ENCODE data around the gene KIF21B. TPM values are rescaled to one million over a fixed set of nuclear protein-coding genes. Genes with fewer than 3 reads are reported as not detected.

KIF21B gene
- polyA plus RNA-seq, 4 donors: 1.7 to 3.2 (median 2.7) TPM

DNA sequence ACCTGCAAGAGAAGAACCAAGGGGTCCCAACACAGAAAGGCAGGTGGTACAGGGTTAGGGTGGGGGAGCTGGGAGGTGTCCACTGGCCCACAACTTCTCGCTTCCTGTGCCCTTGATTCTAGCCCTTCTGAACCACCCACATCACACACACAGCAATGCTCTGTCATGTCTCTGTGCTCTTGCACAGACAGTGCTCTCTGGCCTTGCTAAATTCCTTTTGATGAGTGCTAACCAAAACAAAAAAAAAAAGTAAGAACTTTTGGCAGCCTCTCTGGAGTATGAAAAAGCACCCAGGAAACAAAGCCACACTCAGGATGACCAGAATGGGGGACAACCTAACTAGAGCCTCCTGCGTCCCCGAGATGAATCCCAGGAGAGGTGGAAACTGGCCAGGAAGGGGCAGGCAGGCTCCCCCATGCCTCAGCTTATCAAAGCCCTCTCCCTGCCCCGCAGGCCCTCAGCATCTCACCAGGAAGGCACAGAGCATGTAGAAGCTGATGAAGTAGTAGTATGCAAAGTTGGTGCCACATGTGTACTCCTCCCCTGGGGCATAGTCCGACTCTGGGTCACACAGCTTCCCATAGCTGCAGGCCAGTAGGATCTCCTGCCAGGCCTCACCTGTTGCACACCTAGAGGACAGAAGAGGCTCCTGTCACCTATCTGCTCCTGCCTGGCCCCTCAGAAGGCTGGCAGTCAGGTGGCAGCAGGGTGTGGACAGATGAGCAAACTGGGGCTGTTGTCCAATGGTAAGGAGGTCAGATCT is 27.2 kb upstream of the KIF21B start:
- no peak for DNase-seq (ENCODE audit: low read depth in 4 of 4, low spot score in 2 of 4)

DNA sequence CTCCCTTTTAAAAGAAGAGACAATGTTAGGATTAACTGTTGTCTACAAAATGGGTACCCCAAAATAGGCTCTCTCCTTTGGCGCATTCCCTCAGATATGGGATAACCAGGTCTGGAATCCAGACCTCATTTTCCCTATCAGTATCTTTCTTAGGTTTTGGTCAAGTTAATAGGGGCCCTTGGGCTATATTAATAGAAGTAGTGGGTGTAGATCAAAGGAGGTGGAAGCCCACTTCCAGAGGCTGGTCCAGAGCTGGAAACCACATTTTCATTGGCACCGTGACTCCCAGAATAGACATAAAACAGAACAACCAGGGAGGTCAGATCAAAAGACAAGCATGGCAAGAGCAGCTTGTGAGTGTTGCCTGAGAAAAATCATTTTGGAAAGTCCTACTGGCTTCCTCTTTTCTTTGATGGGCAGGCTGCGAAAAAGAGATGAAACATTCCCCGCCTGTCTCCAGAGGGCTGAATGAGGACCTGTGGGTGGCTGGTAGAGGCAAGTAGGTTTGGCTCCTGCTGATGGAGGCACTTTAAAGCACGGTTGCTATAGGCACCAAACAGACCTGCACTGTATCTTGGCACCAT is 25.8 kb upstream of the KIF21B start:
- no peak for DNase-seq (ENCODE audit: low read depth in 4 of 4, low spot score in 2 of 4)

DNA sequence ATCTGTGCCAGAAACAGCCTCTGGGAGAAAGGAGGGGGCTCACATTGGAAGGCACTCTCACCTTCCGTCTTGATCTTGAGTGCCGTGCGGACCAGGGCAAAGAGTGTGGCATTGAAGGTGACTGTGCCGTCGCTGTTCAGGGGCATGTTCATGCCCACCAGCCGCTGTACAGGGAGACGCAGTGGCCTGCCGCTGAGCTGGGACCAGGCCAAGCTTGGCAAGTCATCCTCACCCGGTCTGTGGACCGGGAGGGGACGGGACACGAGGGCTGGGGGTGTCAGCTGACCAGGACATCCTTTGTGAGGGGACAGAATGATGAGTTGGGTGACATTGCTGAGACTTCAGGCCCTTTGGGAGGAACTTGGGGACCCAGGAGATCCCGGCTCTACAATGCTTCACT is 25.0 kb upstream of the KIF21B start:
- no peak for DNase-seq (ENCODE audit: low read depth in 4 of 4, low spot score in 2 of 4)

DNA sequence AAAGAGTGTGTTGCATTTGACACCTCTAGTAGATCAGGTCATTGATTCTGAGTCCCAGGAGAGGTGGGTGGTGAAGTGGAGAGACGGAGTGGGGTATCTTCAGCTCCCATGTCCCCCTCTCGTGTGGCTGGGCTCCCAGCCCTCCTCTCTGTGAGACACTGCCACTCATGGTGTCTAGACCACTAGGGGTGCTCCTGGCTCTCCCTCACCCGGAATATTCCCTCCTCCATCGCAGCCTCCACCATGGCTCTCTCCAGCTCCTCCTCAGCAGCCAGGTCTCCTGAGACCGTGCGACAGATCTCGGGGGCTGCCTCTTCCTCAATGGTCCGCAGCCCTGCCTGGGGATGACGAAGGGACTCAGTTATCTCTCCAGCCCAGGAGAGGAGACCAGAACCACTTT is 20.6 kb upstream of the KIF21B start:
- no peak for DNase-seq (ENCODE audit: low read depth in 4 of 4, low spot score in 2 of 4)

DNA sequence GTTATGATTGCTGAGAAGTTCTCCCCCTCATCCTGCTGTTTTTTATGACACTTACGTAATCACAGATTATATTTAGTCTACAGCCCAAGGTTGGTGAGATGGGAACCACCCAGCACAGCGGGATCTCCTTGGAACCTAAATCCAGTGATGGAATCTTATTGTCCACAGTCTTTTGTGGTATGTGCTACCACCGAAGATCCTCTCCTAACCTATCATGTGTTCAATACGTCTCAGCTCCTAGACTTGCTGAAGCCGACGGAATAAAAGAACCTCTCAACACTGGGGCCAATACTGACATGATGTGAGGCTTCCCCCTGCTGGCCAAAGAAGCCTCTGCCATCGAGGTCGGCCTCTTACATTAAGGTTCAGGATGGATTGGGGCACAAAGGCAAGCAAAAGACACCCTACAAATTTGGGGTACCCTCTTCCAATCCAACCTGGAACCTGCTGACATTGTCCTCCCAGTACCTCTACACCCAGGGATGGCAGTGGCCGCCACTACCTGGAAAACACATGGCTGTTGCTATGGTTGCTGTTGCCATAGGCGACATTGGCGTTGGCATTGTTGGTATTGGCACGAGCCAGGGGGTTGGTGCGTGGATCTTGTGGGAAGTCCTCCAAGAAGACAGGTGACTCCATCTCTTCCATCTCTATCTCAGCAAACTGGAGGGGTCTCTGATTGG is 19.4 kb upstream of the KIF21B start:
- peak in 2 of 4 donors; percentile 54 to 59 for DNase-seq (ENCODE audit: low read depth in 4 of 4, low spot score in 2 of 4)

DNA sequence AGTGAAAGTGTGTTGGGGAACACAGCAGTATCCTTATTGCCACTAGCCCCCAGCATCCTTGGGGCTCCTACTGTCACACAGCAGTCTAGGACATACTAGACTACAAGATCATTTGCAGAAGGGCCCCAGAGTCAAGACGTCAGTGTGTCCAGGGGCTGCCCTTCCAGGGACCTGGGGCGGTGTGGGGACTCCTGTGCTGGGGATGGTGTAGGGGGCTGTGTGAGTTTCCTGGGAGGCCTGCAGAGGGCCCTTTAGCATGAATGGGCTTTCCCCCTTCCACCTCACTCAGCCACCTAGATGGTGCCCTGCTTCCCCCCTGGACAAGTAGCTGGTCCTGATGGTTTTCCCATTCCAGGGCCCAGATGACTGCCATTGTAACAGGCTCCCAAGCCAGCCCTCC is 17.5 kb upstream of the KIF21B start:
- DNase-seq (ENCODE audit: low read depth in 4 of 4, low spot score in 2 of 4): no peak

DNA sequence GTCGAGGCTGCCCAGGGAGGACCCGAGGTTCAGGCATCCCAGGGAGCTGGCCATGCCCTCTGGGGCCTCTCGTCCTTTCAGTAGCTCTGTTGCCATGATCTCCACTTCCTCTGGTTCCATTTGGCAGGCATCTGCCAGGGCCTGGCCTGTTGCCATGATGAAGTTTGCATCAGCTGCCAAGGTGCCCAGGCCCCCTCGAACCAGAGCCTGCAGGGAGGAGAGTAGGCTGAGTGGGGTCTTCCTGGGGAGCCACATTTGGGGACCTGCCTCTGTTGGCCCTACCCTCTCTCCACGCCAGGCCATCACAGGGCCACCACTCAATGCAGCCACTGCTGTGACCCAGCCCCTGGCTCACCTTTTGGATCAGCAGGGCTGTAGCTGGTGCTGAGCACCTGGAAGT is 16.4 kb upstream of the KIF21B start:
- DNase-seq (ENCODE audit: low read depth in 4 of 4, low spot score in 2 of 4): no peak

DNA sequence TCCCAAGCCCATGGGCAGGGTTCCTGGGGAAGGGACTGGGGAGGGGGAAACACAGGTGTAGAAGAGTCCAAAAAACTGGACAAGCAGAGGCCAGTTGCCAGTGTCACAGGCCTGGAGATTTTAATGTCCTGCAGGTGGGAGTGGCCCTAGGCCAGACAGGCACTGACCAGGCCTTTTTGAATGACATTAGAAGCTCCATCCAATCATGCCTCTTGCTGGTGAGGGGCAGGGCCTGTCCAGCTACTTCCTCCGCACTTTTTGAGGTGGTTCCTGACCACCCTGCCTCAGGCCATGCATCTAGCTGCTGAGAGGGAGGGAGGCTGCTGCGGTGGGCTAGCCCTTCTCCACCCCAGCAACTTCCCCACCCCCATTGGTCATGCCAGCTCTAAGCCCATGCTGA is 15.9 kb upstream of the KIF21B start:
- DNase-seq (ENCODE audit: low read depth in 4 of 4, low spot score in 2 of 4): no peak

DNA sequence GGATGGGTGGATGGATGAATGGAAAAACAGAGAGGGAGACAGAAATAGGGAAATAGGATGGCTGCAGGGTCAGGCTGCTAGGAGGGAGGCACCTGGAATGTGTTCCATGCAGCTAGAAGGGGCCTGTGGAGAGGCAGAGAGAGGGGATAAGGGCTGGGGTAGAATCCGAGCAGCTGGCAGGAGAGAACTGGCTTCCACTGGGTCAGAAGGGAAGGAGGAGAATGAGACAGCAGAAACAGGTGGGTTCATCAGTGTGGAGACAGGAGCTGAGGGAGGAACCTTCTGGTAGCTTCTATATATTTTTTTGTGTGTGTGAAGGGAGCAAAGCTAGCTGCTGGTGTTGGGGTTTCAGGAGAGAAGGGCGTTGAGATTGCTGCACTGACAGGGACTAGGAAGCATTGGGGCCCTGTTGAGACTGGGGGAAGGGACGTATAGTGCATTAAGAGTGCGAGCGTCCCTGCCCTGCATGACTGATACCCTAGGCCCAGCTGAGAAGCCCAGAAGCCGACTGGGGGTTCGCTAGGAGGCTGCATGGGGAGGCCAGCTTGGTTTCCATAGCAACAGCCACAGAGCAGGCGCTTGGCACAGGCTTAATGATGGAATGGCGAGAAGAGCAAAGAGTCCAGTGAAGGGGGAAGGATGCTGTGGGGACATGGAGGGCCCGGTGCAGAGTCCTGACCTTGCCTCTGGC is 14.8 kb upstream of the KIF21B start:
- DNase-seq (ENCODE audit: low read depth in 4 of 4, low spot score in 2 of 4): no peak

DNA sequence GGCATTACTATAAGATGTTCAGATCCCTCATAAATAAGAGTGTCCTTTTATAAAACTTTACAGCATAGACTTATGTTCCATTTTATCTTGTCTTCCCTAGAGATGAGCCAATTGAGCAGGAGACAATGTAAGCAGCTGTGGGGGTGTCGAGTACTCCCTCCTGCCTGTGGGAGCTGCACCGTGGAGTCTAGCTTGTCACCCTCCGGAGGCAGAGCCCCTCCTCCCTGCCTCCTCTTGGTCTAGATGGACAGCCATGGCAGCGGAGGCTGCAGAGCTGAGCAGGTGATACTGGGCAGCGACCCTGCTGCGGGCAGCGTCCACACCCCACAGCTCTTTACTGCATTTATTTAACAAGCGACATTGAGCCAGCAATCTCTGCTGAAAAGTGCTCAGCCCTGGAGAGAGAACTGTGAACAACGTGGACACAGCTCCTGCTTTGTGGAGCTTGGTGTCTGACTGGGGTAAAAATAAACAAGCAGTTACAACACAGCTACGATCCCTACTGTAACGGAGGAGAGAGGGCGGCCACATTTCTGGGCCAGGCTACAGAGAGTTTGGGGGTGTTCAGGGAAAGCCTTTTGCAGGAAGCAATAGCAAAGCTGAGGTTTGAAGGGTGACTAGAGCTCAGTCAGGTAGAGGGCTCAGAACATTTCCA is 12.8 kb upstream of the KIF21B start:
- DNase-seq (ENCODE audit: low read depth in 4 of 4, low spot score in 2 of 4): no peak

DNA sequence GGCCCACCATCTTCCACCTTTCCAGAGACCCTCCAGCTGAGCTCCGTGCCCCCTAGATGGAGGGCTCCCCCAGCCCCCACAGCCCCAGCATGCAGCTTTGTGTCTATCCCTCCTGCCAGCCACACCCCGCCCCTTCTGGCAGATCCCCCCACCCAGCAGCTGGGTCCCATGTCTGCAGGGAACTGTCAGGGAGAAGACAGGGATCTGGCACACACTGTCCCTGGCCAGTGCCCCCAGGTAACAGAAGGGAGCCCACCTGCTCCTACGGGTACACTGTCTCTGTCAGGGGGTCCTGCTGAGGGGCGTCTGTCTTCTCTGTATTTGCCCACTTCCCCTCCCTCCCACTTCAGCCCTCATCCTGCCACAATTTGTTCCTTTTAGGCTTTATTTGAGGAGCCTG is 11.2 kb upstream of the KIF21B start:
- DNase-seq (ENCODE audit: low read depth in 4 of 4, low spot score in 2 of 4): no peak

DNA sequence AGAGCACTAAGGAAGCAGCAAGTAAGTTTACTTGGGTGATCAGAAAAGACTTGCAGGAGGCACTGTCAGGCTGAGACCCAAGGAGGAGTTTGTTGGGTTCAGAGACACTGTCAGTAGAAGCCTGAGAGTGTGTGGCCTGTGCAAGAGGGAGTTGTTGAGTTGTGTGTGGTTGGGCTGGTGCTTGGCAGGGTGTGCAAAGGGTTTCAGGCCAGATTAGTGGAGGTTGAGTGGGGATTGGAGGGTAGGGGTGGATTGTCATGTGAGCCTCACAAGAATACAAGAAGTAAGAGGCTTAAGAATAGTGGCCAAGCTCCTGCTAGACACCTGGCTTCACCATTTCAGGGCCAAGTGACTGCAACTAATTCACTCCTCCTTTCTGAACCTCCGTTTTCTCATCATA is 8.9 kb upstream of the KIF21B start:
- DNase-seq (ENCODE audit: low read depth in 4 of 4, low spot score in 2 of 4): no peak

DNA sequence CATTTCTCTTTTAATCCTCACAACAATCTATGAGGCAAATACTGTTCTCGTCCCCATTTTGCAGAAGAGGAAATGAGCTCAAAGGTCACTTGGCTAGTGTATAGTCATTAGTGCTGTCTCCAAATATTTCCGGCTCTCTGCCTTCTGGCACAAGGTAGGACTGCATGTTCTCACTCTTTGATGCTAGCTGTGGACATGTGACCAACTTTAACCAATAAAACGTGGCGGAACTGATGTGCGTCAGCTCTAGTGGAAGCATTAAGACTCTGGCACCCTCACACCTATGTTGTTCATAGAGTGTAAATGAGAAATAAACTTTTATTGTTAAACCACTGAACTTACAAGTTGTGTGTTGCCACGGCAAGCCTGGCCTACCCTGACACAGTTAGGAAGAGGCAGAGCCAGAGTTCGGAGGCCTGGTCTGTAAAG is 5.0 kb upstream of the KIF21B start:
- no peak for DNase-seq (ENCODE audit: low read depth in 4 of 4, low spot score in 2 of 4)

DNA sequence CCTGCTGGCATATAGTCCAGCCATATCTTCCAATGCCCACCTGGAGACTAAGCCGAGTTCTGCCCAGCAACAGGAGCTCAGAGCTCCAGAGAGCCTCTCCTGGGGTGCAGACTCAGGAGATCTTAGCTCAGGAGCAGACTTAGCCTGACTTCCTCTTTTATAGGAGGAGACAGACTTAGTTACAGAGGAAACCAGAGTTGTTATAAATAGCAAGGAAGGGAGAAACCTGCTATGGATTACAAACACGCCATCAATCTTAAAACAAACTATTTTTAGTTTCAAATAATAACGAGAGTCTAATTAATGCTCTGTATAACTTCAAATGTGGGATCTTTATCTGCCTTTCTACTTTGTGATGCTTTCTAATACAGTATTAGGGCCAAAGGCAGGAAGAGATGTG is 3.3 kb upstream of the KIF21B start:
- DNase-seq (ENCODE audit: low read depth in 4 of 4, low spot score in 2 of 4): no peak

DNA sequence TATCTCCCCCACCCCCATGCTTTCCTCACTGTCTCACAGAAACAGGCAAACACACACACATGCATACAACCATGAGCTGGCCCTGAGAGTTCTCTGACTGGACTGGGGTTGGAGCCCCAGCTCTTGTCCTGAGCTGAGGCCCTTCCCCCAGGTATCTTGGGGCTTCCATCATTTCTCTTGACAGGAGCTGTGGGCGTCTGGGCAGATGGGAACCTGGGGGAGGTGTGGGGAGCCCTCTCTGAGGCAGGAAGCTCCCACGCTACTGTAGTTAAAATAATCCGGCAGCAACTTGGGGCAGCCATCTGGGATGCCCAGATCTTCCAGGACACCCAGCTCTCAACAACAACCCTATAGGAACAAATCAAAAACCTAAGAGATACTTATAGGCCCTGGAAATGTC is 2.7 kb upstream of the KIF21B start:
- DNase-seq (ENCODE audit: low read depth in 4 of 4, low spot score in 2 of 4): no peak

DNA sequence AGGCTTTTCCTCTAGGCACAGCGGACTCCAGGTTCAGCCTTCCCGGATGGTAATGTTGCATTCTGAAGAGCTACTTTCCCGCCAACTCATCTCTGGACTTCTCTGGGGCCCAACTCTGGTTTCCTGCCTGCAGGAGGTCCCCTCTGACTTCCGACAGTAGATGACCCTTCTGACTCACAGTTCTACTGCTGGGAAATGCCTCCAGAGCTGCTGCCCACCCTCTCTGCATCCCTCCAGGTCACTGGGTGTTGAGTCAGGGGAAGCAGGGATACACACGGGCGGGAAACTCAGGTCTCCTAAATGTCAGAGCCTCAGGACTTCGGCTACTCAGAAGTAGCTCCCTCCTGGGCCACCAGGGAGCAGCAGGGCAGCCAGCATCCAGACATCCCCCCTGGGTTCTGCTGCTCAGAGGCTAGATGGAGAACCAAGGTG is 2.1 kb upstream of the KIF21B start:
- DNase-seq (ENCODE audit: low read depth in 4 of 4, low spot score in 2 of 4): no peak

DNA sequence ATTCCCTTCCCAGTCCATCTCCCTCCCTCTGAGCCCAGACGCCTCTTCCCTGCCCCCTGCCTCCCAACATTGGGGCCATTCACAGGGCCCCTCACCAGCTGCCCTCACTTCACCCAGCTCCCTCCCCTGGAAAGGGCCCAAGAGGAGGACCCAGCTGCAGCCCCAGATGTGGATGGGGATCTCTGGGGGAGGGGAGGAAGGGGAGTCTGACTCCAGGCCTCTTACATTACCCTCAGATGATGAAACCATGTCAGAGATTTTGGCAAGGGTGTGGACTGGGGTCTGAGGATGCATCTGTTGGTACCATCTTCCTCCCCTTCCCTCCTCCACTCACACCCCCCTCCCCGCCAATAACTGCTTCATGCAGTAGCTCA is 1.1 kb upstream of the KIF21B start:
- no peak for DNase-seq (ENCODE audit: low read depth in 4 of 4, low spot score in 2 of 4)

DNA sequence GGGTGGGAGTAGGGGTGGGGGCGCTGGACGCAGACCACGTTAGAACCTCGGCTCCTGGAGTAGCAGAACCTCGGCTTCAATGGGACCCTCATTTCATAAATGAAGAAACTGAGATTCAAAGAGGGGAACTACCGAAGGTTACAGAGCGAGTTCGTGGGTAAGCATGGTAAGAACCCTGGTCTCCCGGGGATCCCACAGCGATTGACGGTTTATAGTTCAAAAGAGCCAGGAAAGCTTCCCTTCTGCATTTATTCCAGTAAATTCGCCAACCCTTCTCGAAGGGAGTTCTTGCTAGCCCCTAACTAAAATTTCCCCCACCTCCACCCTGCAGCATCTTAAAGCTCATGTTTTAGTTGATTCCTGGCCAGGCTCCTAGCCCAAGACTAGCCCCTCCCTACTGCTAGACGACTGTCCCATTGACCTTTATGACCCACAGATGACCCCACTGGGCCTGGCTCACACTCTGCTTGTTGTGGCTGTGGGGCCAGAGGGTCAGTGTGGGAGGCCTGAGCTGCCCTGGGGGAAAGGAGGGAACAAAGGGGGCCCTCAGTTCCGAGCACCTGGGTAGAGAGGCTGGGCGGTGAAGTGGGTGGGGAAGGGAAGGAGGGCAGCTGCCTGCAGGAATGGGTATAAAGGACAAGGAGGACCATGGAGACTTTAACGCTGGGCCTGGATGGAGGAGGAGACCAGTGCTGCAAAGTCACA is 558 bp upstream of the KIF21B start:
- no peak for DNase-seq (ENCODE audit: low read depth in 4 of 4, low spot score in 2 of 4)

DNA sequence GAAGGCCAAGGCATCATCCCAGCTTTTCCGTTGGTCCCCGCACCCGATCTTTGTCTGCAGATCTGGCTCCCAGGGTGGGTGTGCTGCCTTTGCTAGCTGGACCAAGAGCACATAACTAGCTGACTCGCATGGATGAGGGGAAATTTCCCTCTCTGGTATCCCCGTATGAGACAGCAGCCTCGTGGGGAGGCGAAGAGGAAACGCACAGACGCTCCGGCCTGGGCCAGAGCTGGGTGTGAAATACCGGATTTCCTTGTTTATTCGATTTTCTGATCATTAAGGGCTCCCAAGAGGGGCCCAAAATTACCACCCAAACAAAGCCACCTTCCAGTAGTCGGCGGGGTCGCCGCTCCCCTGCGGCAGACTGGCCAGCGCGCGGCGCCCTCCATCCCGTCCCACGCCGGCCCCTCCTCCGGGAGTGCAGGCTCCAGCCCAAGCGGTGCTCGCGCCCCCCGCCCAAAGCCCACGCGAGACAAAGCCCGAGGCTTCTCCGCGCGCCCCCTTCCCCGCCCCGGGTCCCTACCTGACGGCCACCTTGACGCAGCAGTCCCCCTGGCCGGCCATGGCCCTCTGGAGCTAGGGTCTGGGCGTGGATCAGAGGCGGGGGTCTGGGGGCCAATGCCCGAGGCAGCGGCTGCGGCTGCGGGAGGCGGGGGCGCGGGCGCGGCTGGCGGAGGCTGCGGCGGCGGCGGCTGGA is 546 bp downstream of the KIF21B start:
- no peak for DNase-seq (ENCODE audit: low read depth in 4 of 4, low spot score in 2 of 4)

DNA sequence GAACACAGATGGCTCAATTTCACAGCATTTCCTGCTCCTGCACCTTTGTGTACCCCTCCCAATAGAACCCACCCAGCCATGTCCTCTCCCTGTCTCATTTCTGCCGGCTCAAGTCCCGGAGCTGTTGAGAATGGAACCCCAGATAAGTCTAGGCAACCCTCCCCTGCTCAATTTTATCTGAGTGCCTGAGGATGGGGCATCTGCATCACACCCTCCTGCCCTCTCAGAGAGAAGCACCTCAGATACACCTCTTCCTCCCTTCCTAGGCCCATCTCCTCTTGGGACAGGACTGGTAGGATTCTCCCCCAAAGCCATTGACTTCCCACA is 1.1 kb downstream of the KIF21B start:
- DNase-seq (ENCODE audit: low read depth in 4 of 4, low spot score in 2 of 4): no peak

All from left renal cortex interstitium (tissue), 4 donors.